GM23338 (cell line): ENCODE results near the gene ACOX1. TPM values are rescaled to one million over a fixed set of nuclear protein-coding genes. Genes with fewer than 3 reads are reported as not detected.

ENCODE experiments used
- ATAC-seq: fragments of 200-7000 bp; cut with Tn5 transposase; 3 replicates; pipeline ENCODE4 v1.9.1; 2020
- DNase-seq: peaks from one replicate; pipeline ENCODE4 v3.0.0-alpha.2; 2015; ENCODE audit warnings: low spot score
- H2AFZ ChIP-seq: fragments of 200-600 bp; sonication (generic); 2 replicates; pipeline ENCODE4 v1.8.0; 2016; ENCODE audit warnings: antibody characterized with exemption, mild to moderate bottlenecking, moderate library complexity
- H3F3A ChIP-seq: fragments of 200-600 bp; sonication (generic); replicated peaks from 2 replicates; pipeline ENCODE4 v1.8.0; 2017; ENCODE audit warnings: antibody characterized with exemption, mixed run types, low read depth
- H3K27ac ChIP-seq: fragments of 200-600 bp; sonication (generic); 2 replicates; pipeline ENCODE4 v1.6.1; 2016; ENCODE audit warnings: low read depth
- H3K27me3 ChIP-seq: fragments of 200-600 bp; sonication (generic); 2 replicates; pipeline ENCODE4 v1.8.0; 2016; ENCODE audit warnings: mild to moderate bottlenecking, mixed run types, moderate library complexity; ENCODE audit not compliant: insufficient read depth
- H3K36me3 ChIP-seq: fragments of 200-600 bp; sonication (generic); 2 replicates; pipeline ENCODE4 v1.8.0; 2016; ENCODE audit warnings: mild to moderate bottlenecking; ENCODE audit not compliant: insufficient read depth
- H3K4me1 ChIP-seq: fragments of 200-600 bp; sonication (generic); 2 replicates; pipeline ENCODE4 v1.8.0; 2016; ENCODE audit warnings: mild to moderate bottlenecking, moderate library complexity; ENCODE audit not compliant: insufficient read depth
- H3K4me2 ChIP-seq: fragments of 200-600 bp; sonication (generic); 2 replicates; pipeline ENCODE4 v1.7.1; 2017; ENCODE audit warnings: mixed run types
- H3K4me3 ChIP-seq: fragments of 200-600 bp; sonication (generic); 2 replicates; pipeline ENCODE4 v1.6.1; 2016; ENCODE audit warnings: mixed run types
- H3K79me2 ChIP-seq: fragments of 200-600 bp; sonication (generic); replicated peaks from 2 replicates; pipeline ENCODE4 v1.8.0; 2017; ENCODE audit warnings: mild to moderate bottlenecking; ENCODE audit not compliant: insufficient read depth
- H3K9me2 ChIP-seq: fragments of 200-600 bp; sonication (generic); 2 replicates; pipeline ENCODE4 v1.8.0; 2017; ENCODE audit not compliant: insufficient read depth
- H4K20me1 ChIP-seq: fragments of 200-600 bp; sonication (generic); replicated peaks from 2 replicates; pipeline ENCODE4 v1.8.0; 2017; ENCODE audit warnings: mild to moderate bottlenecking; ENCODE audit not compliant: insufficient read depth
- H3K27ac Mint-ChIP-seq: 2 replicates; pipeline ENCODE4 v1.8.0; 2020; ENCODE audit warnings: inconsistent platforms, mild to moderate bottlenecking, moderate library complexity, mixed read lengths
- H3K27me3 Mint-ChIP-seq: 3 replicates; pipeline ENCODE4 v1.8.0; 2022; ENCODE audit warnings: low read depth, mild to moderate bottlenecking, moderate library complexity, mixed read lengths, inconsistent platforms; ENCODE audit not compliant: insufficient read depth, poor library complexity
- H3K36me3 Mint-ChIP-seq: 3 replicates; pipeline ENCODE4 v1.8.0; 2021; ENCODE audit warnings: low read depth, mild to moderate bottlenecking, inconsistent platforms, moderate library complexity, mixed read lengths
- H3K4me1 Mint-ChIP-seq: 3 replicates; pipeline ENCODE4 v1.8.0; 2020; ENCODE audit warnings: mild to moderate bottlenecking, inconsistent platforms, mixed read lengths
- H3K4me3 Mint-ChIP-seq: 3 replicates; pipeline ENCODE4 v1.8.0; 2021; ENCODE audit warnings: moderate library complexity, mild to moderate bottlenecking, inconsistent platforms, mixed read lengths
- H3K9me3 Mint-ChIP-seq: 3 replicates; pipeline ENCODE4 v1.8.0; 2020; ENCODE audit warnings: moderate library complexity, mild to moderate bottlenecking, inconsistent platforms, mixed read lengths
- CREB1 ChIP-seq: fragments of 250-450 bp; sonication (Bioruptor Pico); IDR thresholded peaks from 2 replicates; pipeline ENCODE4 v1.5.0; 2020; ENCODE audit warnings: low read depth, mild to moderate bottlenecking, moderate library complexity
- CTCF ChIP-seq, 2 experiments: fragments of 200-600 bp in 1 of 2; sonication (generic) in 1 of 2; conservative IDR thresholded peaks; 2 replicates each; pipeline versions ENCODE4 v1.5.1 to v1.6.1; 2016 to 2017; ENCODE audit warnings: antibody characterized with exemption in 2 of 2, low read depth in 2 of 2, mild to moderate bottlenecking in 2 of 2, moderate library complexity in 1 of 2
- EZH2 ChIP-seq: fragments of 200-600 bp; sonication (generic); IDR thresholded peaks from one replicate; pipeline ENCODE4 v1.8.0; 2017; ENCODE audit warnings: antibody characterized with exemption, mild to moderate bottlenecking, low read depth; ENCODE audit not compliant: unreplicated experiment
- JUNB ChIP-seq: IDR thresholded peaks from one replicate; pipeline ENCODE4 v1.6.1; 2016; ENCODE audit warnings: antibody characterized with exemption; ENCODE audit not compliant: unreplicated experiment
- NANOG ChIP-seq: IDR thresholded peaks from 2 replicates; pipeline ENCODE4 v1.6.1; 2016; ENCODE audit warnings: antibody characterized with exemption, borderline replicate concordance
- ZNF114 ChIP-seq: fragments of 250-450 bp; sonication (Bioruptor Pico); IDR thresholded peaks from 2 replicates; pipeline ENCODE4 v1.5.0; 2020; ENCODE audit warnings: mild to moderate bottlenecking, moderate library complexity
- ZNF331 ChIP-seq: fragments of 250-450 bp; sonication (Bioruptor Pico); IDR thresholded peaks from 2 replicates; pipeline ENCODE4 v1.5.0; 2020; ENCODE audit warnings: low read depth, mild to moderate bottlenecking, moderate library complexity
- polyA plus RNA-seq: library from polyadenylated mRNA; unstranded; fragments of >200 nt; fragmentation: Nextera tagmentation; extraction: Ambion mirVana; gene quantifications from 2 replicates; pipeline ENCODE4 v1.2.1, GENCODE V29; 2016
- total RNA-seq: library from RNA; depleted of rRNA; stranded (reverse); fragments of >200 nt; shearing (Covaris generic); gene quantifications from 2 replicates; pipeline ENCODE4 v1.2.3, GENCODE V29; 2014
- TF ChIP-seq, protein P1 (sequence below): IDR thresholded peaks from one replicate; pipeline ENCODE4 v1.6.1; 2018; ENCODE audit warnings: antibody characterized with exemption; ENCODE audit not compliant: unreplicated experiment
- TF ChIP-seq, protein P2 (sequence below): IDR thresholded peaks from 2 replicates; pipeline ENCODE4 v1.6.1; 2016; ENCODE audit warnings: antibody characterized with exemption
- TF ChIP-seq, protein P3 (sequence below): fragments of 250-450 bp; sonication (Bioruptor Pico); IDR thresholded peaks from 2 replicates; pipeline ENCODE4 v1.5.0; 2020; ENCODE audit warnings: mild to moderate bottlenecking, moderate library complexity

The ACOX1 gene
- total and polyA plus RNA-seq, 2 experiments from 2014 or later: 12.8 to 32.9 TPM

GRCh38 chr17:75906143-75906884, 72.7 kb downstream of the ACOX1 start (continued):
- no peak for TF ChIP-seq JUNB

DNA sequence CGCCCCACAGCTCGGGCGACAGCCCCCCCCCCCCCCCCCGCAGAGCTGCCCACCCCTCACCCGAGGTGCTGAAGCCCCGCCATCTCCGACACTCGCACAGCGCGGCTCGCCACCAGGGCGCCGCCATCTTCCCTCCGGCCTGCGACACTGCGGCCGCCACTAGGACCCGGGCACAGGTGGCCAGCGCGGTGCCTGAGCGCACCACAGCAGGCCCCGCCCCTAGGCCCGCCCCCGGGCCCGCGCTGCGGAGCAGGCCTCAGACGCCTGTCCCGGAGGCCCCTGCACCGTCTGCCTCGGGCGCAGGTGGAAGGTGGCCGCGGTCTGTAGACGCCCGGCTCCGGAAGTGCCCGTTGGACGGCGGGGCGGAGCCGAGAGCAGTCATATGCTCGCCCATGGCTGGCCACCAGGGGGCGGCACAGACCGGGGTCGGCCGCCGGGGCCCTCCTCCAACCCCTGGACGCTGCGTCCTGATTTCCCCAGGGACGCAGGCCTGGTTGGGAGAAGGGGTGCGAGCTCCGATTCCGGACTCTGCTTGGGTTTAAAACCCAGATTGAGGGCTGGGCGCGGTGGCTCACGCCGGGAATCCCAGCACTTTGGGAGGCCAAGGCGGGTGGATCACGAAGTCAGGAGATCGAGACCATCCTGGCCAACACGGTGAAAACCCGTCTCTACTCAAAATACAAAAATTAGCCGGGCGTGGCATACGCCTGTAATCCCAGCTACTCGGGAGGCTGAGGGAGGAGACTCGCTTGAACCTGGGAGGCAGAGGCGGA, 74.0 kb downstream of the ACOX1 start, which contains the start of gene MRPL38:
TSS of gene MRPL38 (minus strand) at position 136 of the 773 bp plus-strand sequence. CDS start at position 127, 9 bp downstream.
- Histone ChIP-seq H3F3A (peaks cover 26% of the 10 kb centered on the region), H3K27me3 (no peaks in the 10 kb centered on the region), H2AFZ (0 out of 2 replicates have a peak within 1 kb of the TSS, but pooled peaks have one; percentile 73), H4K20me1 (peaks cover 6% of the 10 kb centered on the region; the same call in 1 of the 2 replicates), H3K4me3 (peak within 1 kb of the TSS; percentile 86), H3K4me2 (peak within 1 kb of the TSS; percentile 99), H3K79me2 (peaks cover 15% of the 10 kb centered on the region), H3K36me3 (peaks cover 9% of the 10 kb centered on the region), H3K27ac (peak within 1 kb of the TSS; percentile 59; the same call in 1 of the 2 replicates), H3K4me1 (peaks cover 8% of the 10 kb centered on the region), H3K9me2 (no peaks in the 10 kb centered on the region)
- DNase-seq: peak; percentile 93
- Mint-ChIP-seq H3K27me3 (peaks cover 7% of the 10 kb centered on the region), H3K27ac (peak within 1 kb of the TSS; percentile 88), H3K9me3 (no peaks in the 10 kb centered on the region), H3K36me3 (peaks cover 22% of the 10 kb centered on the region), H3K4me3 (peak within 1 kb of the TSS; percentile 87), H3K4me1 (no peaks in the 10 kb centered on the region)
- ATAC-seq: peak; percentile 96
- no peak for TF ChIP-seq ZNF114 (CRISPR knock-in tag)
- TF ChIP-seq, protein P1, sequence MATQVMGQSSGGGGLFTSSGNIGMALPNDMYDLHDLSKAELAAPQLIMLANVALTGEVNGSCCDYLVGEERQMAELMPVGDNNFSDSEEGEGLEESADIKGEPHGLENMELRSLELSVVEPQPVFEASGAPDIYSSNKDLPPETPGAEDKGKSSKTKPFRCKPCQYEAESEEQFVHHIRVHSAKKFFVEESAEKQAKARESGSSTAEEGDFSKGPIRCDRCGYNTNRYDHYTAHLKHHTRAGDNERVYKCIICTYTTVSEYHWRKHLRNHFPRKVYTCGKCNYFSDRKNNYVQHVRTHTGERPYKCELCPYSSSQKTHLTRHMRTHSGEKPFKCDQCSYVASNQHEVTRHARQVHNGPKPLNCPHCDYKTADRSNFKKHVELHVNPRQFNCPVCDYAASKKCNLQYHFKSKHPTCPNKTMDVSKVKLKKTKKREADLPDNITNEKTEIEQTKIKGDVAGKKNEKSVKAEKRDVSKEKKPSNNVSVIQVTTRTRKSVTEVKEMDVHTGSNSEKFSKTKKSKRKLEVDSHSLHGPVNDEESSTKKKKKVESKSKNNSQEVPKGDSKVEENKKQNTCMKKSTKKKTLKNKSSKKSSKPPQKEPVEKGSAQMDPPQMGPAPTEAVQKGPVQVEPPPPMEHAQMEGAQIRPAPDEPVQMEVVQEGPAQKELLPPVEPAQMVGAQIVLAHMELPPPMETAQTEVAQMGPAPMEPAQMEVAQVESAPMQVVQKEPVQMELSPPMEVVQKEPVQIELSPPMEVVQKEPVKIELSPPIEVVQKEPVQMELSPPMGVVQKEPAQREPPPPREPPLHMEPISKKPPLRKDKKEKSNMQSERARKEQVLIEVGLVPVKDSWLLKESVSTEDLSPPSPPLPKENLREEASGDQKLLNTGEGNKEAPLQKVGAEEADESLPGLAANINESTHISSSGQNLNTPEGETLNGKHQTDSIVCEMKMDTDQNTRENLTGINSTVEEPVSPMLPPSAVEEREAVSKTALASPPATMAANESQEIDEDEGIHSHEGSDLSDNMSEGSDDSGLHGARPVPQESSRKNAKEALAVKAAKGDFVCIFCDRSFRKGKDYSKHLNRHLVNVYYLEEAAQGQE: no peak
- no peak for TF ChIP-seq ZNF331 (CRISPR knock-in tag)
- TF ChIP-seq, protein P2, sequence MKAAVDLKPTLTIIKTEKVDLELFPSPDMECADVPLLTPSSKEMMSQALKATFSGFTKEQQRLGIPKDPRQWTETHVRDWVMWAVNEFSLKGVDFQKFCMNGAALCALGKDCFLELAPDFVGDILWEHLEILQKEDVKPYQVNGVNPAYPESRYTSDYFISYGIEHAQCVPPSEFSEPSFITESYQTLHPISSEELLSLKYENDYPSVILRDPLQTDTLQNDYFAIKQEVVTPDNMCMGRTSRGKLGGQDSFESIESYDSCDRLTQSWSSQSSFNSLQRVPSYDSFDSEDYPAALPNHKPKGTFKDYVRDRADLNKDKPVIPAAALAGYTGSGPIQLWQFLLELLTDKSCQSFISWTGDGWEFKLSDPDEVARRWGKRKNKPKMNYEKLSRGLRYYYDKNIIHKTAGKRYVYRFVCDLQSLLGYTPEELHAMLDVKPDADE: no peak; the same call in 1 of the 2 replicates
- TF ChIP-seq CREB1 (CRISPR knock-in tag): peak; percentile 52
- peak; percentile 75 to 92 for TF ChIP-seq CTCF (conservative IDR thresholded peaks at IDR 0.05; ENCODE audit: low read depth in 2 of 2)
- TF ChIP-seq NANOG: no peak
- no peak for TF ChIP-seq EZH2
- TF ChIP-seq, protein P3, sequence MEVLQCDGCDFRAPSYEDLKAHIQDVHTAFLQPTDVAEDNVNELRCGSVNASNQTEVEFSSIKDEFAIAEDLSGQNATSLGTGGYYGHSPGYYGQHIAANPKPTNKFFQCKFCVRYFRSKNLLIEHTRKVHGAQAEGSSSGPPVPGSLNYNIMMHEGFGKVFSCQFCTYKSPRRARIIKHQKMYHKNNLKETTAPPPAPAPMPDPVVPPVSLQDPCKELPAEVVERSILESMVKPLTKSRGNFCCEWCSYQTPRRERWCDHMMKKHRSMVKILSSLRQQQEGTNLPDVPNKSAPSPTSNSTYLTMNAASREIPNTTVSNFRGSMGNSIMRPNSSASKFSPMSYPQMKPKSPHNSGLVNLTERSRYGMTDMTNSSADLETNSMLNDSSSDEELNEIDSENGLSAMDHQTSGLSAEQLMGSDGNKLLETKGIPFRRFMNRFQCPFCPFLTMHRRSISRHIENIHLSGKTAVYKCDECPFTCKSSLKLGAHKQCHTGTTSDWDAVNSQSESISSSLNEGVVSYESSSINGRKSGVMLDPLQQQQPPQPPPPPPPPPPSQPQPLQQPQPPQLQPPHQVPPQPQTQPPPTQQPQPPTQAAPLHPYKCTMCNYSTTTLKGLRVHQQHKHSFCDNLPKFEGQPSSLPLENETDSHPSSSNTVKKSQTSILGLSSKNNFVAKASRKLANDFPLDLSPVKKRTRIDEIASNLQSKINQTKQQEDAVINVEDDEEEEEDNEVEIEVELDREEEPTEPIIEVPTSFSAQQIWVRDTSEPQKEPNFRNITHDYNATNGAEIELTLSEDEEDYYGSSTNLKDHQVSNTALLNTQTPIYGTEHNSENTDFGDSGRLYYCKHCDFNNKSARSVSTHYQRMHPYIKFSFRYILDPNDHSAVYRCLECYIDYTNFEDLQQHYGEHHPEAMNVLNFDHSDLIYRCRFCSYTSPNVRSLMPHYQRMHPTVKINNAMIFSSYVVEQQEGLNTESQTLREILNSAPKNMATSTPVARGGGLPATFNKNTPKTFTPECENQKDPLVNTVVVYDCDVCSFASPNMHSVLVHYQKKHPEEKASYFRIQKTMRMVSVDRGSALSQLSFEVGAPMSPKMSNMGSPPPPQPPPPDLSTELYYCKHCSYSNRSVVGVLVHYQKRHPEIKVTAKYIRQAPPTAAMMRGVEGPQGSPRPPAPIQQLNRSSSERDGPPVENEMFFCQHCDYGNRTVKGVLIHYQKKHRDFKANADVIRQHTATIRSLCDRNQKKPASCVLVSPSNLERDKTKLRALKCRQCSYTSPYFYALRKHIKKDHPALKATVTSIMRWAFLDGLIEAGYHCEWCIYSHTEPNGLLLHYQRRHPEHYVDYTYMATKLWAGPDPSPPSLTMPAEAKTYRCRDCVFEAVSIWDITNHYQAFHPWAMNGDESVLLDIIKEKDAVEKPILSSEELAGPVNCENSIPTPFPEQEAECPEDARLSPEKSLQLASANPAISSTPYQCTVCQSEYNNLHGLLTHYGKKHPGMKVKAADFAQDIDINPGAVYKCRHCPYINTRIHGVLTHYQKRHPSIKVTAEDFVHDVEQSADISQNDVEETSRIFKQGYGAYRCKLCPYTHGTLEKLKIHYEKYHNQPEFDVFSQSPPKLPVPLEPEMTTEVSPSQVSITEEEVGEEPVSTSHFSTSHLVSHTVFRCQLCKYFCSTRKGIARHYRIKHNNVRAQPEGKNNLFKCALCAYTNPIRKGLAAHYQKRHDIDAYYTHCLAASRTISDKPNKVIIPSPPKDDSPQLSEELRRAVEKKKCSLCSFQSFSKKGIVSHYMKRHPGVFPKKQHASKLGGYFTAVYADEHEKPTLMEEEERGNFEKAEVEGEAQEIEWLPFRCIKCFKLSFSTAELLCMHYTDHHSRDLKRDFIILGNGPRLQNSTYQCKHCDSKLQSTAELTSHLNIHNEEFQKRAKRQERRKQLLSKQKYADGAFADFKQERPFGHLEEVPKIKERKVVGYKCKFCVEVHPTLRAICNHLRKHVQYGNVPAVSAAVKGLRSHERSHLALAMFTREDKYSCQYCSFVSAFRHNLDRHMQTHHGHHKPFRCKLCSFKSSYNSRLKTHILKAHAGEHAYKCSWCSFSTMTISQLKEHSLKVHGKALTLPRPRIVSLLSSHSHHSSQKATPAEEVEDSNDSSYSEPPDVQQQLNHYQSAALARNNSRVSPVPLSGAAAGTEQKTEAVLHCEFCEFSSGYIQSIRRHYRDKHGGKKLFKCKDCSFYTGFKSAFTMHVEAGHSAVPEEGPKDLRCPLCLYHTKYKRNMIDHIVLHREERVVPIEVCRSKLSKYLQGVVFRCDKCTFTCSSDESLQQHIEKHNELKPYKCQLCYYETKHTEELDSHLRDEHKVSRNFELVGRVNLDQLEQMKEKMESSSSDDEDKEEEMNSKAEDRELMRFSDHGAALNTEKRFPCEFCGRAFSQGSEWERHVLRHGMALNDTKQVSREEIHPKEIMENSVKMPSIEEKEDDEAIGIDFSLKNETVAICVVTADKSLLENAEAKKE: no peak
- no peak for TF ChIP-seq JUNB
